ENCODE measurements around the gene RPL6.

The RPL6 gene

DNA sequence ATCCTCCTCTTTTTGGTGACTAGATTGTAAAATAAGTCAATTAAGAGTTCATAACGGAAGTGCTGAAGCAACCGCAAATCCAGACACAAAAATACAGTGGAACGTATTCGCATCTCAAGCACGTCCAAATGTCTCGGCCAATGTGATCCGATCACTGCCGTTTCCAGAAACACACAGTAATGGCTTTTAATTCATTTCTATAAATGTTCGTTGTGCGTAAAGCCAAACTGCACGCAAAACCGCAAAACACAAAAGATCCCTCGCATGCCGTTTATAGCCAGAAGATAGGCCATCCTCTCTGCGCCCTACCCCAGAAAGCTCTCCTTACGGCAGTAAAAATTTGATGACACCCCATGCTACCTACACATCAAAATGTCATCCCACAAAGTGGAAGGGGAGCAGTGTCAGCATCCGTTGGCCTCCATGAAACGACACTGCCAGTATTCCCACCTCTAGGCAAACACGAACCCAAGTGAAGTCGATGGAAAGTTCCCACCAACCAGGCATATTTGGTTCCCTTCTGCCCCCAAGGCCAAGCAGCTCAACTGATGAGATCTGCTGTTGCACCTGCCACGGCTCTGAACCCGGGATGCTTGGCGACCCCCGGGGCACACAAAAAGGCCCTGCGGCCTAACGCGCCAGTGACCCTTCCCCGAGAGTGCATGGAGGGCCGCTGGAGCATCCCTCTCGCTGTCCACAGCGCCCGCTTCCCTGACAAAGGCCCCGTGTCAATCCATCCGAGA lies 28.6 kb downstream of the RPL6 start:
- no peak for DNase-seq (ENCODE audit: low read depth)

DNA sequence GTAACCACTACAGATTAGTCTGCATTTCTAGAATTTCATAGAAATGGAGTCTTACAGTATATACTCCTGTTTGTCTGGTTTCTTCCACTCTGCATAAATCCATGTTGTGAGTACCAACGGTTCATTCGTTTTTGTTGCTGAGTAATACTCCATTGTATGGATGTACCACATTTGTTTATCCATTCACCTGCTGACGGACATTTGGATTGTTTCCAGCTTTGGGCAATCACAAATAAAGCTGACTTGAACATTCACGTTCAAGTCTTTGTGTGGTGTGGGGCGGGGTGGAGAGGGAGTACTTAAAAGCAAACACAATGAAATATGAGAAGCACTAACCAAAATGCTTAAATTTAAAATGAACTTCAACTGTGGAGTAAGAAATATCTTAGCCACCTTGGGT lies 34.3 kb downstream of the RPL6 start:
- no peak for DNase-seq (ENCODE audit: low read depth)

DNA sequence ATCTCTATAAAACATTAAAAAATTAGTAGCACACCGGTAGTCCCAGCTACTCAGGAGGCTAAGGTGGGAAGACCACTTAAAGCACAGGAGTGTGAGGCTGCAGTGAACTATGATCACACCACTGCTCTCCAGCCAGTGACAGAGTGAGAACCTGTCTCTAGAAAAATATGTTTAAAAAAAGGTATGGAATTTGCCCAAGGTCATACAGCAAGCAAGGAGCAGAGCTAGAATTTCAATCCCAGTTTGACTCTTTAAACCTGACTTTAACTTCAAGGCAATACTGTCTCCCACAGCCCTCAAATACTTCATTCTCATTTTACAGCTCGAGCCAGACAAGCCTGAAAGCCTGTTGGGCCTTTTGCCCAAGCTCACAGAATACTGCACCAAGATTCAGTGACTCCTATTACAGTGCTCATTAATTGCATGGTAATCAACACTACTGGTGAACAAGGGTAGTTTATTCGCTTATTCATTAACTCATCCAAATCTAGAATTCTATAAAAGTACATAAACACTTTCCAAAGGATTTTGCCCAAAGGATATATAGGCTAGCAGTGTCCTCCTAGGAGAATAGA lies 35.2 kb downstream of the RPL6 start:
- no peak for DNase-seq (ENCODE audit: low read depth)

DNA sequence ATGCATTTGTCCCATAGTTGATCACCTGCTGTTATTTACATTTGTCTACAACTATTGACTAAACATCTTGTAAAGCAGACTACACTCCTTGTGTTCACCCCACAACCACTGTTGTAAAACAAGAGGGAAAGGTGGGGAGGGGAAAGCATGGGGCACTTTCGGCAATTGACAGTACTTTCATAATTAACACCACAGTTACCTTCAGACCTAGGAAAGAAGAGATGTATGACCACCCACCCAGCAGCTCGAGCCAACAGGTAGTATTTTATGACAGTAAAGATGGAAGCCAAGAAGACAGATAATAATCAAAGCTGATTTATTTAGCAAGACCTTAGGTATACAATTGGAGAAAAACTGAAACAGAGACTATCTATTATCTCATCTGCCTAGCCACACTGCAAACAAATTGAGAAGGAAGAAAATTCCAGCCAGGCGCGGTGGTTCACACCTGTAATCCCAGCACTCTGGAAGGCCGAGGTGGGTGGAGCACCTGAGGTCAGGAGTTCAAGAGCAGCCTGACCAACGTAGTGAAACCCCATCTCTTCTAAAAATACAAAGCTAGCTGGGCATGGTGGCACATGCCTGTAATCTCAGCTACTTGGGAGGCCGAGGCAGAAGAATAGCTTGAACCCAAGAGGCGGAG lies 38.4 kb downstream of the RPL6 start:
- no peak for DNase-seq (ENCODE audit: low read depth)

DNA sequence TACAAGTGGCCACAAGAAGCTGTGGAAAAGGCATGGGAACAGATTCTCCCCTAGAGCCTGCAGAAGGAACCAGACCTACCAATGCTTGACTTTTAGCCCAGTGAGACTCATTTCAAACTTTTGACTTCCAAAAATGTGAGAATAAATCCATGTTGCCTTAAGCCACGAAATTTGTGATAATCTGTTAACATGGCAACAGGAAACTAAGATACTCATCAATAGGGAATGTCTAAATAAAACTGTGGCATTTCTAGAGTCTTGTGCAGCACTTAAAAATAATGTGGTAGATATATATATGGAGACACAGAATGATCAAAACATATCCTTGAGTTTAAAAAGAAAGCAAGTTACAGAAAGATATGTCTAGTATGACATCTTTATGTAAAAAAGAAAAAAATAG lies 39.2 kb downstream of the RPL6 start:
- no peak for DNase-seq (ENCODE audit: low read depth)

DNA sequence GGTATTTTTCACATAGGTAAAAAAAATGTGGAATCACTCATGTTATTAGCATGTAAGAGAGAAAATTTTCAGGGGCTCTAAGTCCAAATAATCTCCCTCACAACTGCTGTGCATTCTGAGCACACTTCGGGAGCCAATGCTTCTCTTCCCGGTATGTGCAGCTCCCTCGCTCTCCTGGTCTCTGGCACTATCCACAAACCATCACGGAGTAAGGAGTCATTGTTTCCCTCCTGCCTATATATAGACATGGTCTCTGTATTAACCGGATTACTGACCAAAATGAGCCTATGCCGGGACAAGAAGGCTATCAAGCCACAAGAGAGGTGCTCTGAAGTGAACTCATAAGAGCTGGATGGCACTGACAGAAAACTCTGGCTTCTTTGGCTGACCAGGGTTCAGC lies 40.5 kb downstream of the RPL6 start:
- DNase-seq (ENCODE audit: low read depth) = no peak

DNA sequence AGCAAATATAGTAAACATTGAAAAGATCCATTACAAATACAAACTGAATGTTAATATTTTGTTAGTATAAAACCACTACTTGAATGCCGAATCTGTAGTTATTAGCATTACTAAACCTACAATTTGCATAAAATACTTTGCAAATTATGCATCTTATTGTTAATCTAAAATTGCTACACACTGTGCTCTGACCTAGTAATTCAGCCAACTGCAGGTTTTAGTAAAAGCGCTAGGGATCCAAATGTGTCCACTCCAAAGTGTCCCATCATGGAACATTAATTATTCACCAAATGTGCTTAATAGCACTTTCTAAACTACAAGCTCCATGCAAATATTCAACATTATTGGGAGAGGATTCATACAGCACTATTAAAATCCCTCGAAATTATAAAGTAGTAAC lies 41.4 kb downstream of the RPL6 start:
- no peak for DNase-seq (ENCODE audit: low read depth)

DNA sequence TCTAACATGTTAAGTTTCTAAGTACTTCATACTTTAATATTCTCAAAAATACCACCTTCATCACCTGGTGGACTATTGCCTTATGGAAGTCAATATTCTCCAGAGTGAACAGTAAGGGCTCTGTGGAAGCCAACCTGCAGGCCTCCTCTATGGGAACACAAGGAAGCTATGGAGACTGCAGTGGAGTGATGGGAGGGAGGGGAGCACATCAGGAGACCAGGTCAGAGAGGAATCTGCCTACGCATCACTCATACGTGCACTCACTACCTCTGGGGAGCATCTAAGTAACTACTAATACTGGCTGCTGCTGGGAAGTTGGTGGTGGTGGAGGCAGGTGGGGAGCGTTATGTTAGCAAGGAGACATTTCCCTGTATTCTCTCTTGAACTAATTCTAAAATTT lies 47.1 kb downstream of the RPL6 start:
- no peak for DNase-seq (ENCODE audit: low read depth)

DNA sequence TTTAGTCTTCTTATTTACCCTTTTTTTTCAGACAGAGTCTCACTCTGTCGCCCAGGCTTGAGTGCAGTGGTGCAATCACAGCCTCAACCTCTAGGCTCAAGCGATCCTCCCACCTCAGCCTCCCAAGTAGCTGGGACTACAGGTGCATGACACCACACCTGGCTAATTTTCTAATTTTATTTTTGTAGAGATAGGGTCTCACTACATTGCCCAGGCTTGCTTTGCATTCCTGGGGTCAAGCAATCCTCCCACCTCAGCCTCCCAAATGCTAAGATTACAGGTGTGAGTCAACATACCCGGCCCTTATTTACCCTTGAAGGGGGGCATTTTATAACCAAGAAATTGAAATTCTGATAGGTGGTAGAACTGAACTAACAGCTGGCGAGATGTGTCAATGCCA lies 48.1 kb downstream of the RPL6 start:
- DNase-seq (ENCODE audit: low read depth) = no peak

DNA sequence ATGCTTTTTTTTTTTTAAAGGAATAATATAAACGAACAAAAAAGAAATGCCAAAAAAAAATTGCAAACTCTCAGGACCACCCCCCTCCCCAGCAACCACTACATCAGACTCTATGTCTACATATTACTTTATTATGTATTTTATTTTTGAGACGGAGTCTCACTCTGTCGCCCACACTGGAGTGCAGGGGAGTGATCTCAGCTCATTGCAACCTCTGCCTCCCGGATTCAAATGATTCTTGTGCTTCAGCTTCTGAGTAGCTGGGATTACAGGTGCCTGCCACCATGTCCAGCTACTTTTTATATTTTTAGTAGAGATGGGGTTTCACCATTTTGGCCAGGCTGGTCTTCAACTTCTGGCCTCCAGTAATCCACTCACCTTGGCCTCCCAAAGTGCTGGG lies 50.1 kb downstream of the RPL6 start:
- DNase-seq (ENCODE audit: low read depth) = no peak

DNA sequence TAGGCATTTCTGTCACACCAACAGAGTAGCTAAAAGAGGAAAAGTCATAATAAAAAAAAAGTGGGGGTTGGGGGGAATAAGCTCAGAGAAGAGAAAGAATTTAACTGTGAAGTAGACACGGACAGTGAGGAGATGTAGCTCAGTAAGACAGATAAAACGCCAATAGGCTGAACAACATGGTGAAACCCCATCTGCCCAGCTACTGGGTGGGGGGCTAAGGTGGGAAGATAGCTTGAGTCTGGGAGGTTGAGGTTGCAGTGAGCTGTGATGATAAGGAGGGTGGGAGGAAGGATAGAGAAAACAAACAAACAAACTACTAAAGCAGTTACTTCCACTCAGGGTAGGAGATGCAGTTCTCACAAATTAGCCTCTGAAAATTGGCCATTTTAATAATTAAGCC lies 52.2 kb downstream of the RPL6 start:
- no peak for DNase-seq (ENCODE audit: low read depth)
